Right lung (tissue), 5 donors: ENCODE data around the gene ACAP3. TPM values are rescaled to one million over a fixed set of nuclear protein-coding genes. Genes with fewer than 3 reads are reported as not detected.

Experiments used
- DNase-seq, 2 donors: peaks; one replicate each; pipeline ENCODE4 v3.0.0-alpha.2; 2013
- polyA plus RNA-seq, 5 donors: library from polyadenylated mRNA; unstranded; fragments of 120-200 nt; gene quantifications; one replicate each; pipeline versions ENCODE4 v1.2.1 to v1.2.3, GENCODE V29; 2013; ENCODE audit warnings: inconsistent platforms in 1 of 5, low replicate concordance in 1 of 5; ENCODE audit not compliant: insufficient read length in 5 of 5, insufficient read depth in 1 of 5

ACAP3 gene
- polyA plus RNA-seq, 5 donors, result 26.3 to 61.2 (median 38.8) TPM

DNA sequence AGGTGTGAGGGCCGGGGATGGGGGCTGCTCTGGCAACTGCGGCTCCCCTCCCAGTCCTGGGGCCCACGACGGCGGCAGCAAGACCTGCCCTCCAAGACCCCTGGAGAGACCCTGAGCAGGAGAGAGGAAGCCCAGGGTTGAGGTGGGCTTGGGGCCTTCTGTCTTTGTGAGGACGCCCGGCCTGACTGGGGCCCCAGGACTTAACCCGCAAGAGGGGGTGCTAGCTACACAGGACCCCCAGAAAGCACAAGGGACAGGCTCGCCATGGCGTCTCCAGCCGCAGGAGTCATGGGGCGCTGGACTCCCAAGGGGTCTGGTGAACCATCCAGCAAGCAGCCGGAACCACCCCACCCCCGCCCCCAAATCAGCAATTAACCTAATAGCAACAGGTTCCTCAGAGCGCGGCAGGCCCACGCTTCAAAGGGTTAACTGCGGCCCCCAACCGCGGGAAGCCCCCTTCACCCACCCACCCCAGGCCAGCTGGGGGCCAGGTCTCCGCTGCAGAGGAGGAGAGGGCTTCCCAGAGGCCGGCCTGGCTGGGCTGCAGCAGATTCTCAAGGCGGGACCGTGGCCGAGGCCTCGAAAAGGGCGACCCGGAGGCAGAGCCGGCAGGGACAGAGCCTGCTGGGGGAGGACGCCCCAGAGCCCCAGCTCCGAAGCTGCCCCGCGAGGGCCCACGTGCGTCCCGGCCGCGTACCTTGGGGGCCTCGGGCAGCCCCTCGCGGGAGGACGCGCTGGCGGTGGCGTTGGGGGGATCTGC lies 61.7 kb downstream of the ACAP3 start:
- no peak for DNase-seq

DNA sequence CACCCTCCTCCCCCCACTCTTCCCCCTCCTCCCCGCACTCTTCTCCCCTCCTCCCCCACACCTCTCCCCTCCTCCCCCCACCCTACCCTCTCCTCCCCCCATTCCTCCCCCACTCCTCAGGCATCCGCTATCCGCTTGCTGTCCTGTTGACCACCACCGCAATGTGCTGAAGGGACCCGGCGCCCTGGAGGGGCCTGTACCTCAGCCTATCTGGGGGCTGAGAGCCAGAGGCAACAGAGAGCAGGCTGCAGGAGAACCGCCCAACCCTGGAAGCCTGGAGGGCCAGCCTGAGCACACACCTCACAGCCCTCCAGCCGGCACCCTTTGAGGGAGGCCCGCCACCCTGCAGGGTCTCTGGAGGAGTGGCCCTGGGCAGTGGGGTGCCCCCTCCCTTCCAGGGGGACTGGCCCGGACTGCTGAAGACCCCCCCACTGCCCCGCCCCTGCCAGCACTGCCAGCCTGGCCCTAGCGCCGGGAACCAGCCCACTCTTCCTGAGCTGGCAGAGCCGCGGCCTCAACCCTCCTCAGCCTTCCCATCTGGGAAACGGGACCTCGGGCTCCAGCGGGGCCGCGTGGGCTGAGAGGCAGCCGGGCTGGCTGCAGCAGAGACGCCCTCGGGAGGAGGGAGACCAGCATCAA lies 62.4 kb downstream of the ACAP3 start:
- DNase-seq, result no peak

DNA sequence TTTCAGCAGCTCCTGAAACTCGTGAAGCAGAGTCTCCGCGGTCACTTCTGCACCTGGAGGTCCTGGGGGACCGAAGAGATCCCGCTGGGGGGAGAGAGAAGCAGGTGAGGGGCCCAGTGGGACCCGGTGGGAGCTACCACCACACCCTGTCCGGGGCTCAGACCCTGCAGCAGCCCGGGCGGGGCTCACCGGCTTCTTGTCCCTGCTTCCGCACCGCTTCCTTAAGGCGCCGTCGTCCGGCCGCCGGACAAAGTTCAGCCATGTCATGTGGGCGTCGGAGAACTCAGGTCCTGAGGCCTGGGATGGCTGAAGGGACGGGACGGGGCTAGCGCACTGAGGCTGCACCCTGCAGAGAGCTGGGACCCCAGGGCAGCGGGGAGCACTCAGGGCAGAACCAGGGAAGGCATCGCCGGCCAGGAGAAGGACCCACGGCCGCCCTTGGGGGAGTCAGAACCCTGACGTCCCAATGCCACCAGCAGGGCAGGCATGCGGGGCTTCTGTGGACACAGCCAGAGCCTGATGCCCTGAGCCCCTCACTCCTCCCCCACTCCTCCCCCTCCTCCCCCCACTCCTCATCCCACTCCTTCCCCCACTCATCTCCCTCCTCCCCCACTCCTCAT lies 63.4 kb downstream of the ACAP3 start:
- DNase-seq, result no peak

DNA sequence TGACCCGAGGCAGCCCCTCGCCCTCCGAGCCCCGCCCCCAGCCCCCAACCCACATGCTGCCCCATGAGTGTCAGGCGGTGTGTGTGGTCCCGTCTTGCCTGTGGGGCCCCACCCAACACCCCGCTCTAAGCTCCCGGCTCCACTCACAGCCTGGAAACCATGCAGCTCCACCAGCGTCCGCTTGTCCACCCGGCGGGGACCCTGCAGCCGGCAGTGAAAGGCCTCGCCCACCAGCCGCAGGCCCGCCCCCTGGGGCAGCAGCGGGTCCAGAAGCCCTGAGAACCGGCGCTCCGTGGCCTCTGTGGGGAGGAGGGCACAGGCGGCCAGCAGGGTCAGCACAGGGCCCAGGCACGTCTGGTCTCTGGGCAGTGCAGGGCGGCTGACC lies 63.9 kb downstream of the ACAP3 start:
- no peak for DNase-seq

DNA sequence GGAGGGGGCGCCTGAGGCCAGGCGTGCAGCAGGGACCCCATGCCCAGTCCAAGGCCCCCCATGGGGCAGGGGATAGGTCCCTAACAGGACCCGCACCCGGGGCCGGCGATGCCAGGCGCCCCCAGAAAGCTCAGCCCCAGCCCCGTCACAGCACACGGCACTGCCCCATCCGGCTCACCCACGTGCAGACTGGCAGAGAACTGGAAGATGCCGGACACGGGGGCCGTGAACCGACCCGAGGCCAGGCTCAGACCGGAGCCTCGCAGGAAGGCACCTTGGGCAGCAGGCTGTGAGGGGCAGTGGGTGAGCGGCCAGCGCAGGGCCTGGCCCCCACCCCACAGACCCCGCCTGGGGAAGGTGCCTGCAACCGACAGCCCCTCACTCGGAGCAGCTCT lies 64.5 kb downstream of the ACAP3 start:
- no peak for DNase-seq

DNA sequence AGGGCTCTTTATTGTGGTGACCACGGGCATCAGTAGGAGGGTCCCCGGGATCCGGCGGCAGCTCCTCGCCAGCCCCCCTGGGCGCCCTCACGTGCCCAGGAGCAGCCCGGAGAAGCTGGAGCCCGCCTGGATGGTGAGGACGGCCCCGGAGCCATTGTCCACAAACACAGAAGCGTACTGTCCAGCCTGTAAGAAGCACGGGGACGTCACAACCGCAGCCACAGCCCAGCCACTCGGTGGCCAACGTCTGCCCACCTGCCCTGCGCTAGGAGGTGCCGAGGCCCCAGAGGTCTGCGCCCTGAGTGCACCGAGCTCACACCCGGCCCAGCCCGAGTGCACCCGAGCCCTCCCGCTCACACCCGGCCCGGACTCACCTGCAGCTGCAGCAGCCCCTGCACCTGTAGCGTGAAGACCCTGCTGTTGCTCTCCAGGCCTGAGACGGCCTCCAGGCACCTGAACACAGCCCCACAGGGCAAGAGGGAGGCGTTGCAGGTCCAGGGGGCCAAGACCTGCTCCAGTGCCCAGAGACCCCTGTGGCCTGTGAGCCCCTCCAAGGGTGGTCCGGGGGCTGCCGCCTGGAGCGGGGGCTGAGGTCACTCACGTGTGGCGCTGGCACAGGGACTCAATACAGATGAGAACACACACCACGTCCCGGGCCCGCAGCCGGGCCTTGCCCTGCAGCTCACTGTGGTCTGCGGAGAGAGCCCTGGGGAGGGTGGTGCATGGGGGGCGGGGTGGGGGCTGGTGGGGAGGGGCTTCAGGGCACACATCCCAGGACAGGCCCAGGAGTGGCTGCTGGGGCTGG lies 65.1 kb downstream of the ACAP3 start:
- no peak for DNase-seq

Other genes with a start within 250 kb of the ACAP3 start
- gene RNF223, start 233.6 kb downstream of the ACAP3 start, polyA plus RNA-seq, result under 1 TPM; 0.06 to 0.22 (median 0.13) TPM
- gene C1orf159, start 191.8 kb downstream of the ACAP3 start, polyA plus RNA-seq, result 10 to 100 TPM in 2 of 5 donors, 1 to 10 TPM in 3; 6.8 to 17.5 (median 10.0) TPM
- gene TTLL10, start 134.1 kb downstream of the ACAP3 start, polyA plus RNA-seq, result 1 to 10 TPM in 4 of 5 donors, under 1 TPM in 1; 0.47 to 2.9 (median 1.7) TPM
- 1 to 10 TPM in 1 of 5 donors, under 1 TPM in 4; 0.28 to 1.4 (median 0.93) TPM for gene TNFRSF18, start 101.3 kb downstream of the ACAP3 start, polyA plus RNA-seq
- 1 to 10 TPM; 2.0 to 5.8 (median 4.1) TPM for gene TNFRSF4, start 93.8 kb downstream of the ACAP3 start, polyA plus RNA-seq
- 100 to 1,000 TPM in 2 of 5 donors, 10 to 100 TPM in 3; 75.3 to 125 (median 89.3) TPM for gene SDF4, start 75.9 kb downstream of the ACAP3 start, polyA plus RNA-seq
- gene B3GALT6, start 75.7 kb downstream of the ACAP3 start, polyA plus RNA-seq, result 10 to 100 TPM; 13.1 to 25.0 (median 14.8) TPM
- 1 to 10 TPM in 1 of 5 donors, under 1 TPM in 4; 0.41 to 1.7 (median 0.58) TPM for gene C1QTNF12, start 61.2 kb downstream of the ACAP3 start, polyA plus RNA-seq
- gene UBE2J2, start 34.1 kb downstream of the ACAP3 start, polyA plus RNA-seq, result 10 to 100 TPM; 40.4 to 69.2 (median 49.8) TPM
- 10 to 100 TPM in 1 of 5 donors, 1 to 10 TPM in 4; 3.7 to 11.2 (median 8.6) TPM for gene SCNN1D, start 27.5 kb downstream of the ACAP3 start, polyA plus RNA-seq
- 10 to 100 TPM in 1 of 5 donors, 1 to 10 TPM in 4; 4.6 to 12.3 (median 6.4) TPM for gene PUSL1, start 667 bp upstream of the ACAP3 start, polyA plus RNA-seq
- 100 to 1,000 TPM; 102 to 144 (median 126) TPM for gene INTS11, start 16.7 kb upstream of the ACAP3 start, polyA plus RNA-seq
- 10 to 100 TPM in 4 of 5 donors, 1 to 10 TPM in 1; 9.4 to 22.0 (median 12.4) TPM for gene CPTP, start 16.9 kb upstream of the ACAP3 start, polyA plus RNA-seq
- gene TAS1R3, start 23.4 kb upstream of the ACAP3 start, polyA plus RNA-seq, result under 1 TPM; 0.24 to 0.88 (median 0.49) TPM
- 10 to 100 TPM; 19.5 to 51.3 (median 29.9) TPM for gene DVL1, start 41.5 kb upstream of the ACAP3 start, polyA plus RNA-seq
- 100 to 1,000 TPM; 108 to 164 (median 155) TPM for gene MXRA8, start 50.6 kb upstream of the ACAP3 start, polyA plus RNA-seq
- gene AURKAIP1, start 67.3 kb upstream of the ACAP3 start, polyA plus RNA-seq, result 10 to 100 TPM; 36.5 to 88.5 (median 46.3) TPM
- gene CCNL2, start 91.4 kb upstream of the ACAP3 start, polyA plus RNA-seq, result 100 to 1,000 TPM; 256 to 387 (median 327) TPM
- gene MRPL20, start 99.4 kb upstream of the ACAP3 start, polyA plus RNA-seq, result 100 to 1,000 TPM in 3 of 5 donors, 10 to 100 TPM in 2; 88.3 to 150 (median 104) TPM
- gene ANKRD65, start 113.3 kb upstream of the ACAP3 start, polyA plus RNA-seq, result 10 to 100 TPM; 22.2 to 46.8 (median 35.6) TPM
- 100 to 1,000 TPM in 1 of 5 donors, 10 to 100 TPM in 4; 39.8 to 147 (median 63.9) TPM for gene VWA1, start 127.8 kb upstream of the ACAP3 start, polyA plus RNA-seq
- gene ATAD3C, start 141.8 kb upstream of the ACAP3 start, polyA plus RNA-seq, result 1 to 10 TPM; 2.1 to 4.0 (median 3.3) TPM
- gene ATAD3B, start 163.8 kb upstream of the ACAP3 start, polyA plus RNA-seq, result 10 to 100 TPM; 13.1 to 23.5 (median 14.8) TPM
- gene ATAD3A, start 204.2 kb upstream of the ACAP3 start, polyA plus RNA-seq, result 10 to 100 TPM; 13.8 to 31.6 (median 18.3) TPM
- gene TMEM240, start 232.7 kb upstream of the ACAP3 start, polyA plus RNA-seq, result 1 to 10 TPM; 3.8 to 8.1 (median 4.5) TPM